Stimulated activated naive B cell treated with anti-CD40 and anti-IgM and Interleukin-4, amounts not matched to agents 10 μg/mL and 1 μg/mL and 100 μg/mL, for 72 hours (primary cell): ENCODE measurements around the gene FARS2.

Experiments used
- ATAC-seq, 2 donors: fragments of 150-1000 bp; cut with Tn5 transposase; replicated peaks; 2 replicates each; pipeline ENCODE4 v1.10.0; 2021; ENCODE audit warnings: moderate library complexity in 1 of 2
- DNase-seq: peaks from one replicate; pipeline ENCODE4 v3.0.0; 2021
- H3K27ac Mint-ChIP-seq: one replicate; pipeline ENCODE4 v1.8.0; 2022; ENCODE audit warnings: mild to moderate bottlenecking, mixed read lengths
- H3K27me3 Mint-ChIP-seq, 2 donors: one replicate each; pipeline ENCODE4 v1.8.0; 2022; ENCODE audit warnings: mixed read lengths in 2 of 2
- H3K36me3 Mint-ChIP-seq, 2 donors: one replicate each; pipeline ENCODE4 v1.8.0; 2022; ENCODE audit warnings: mixed read lengths in 2 of 2, mild to moderate bottlenecking in 1 of 2
- H3K4me1 Mint-ChIP-seq, 2 donors: one replicate each; pipeline ENCODE4 v1.8.0; 2022; ENCODE audit warnings: mixed read lengths in 2 of 2, mild to moderate bottlenecking in 1 of 2
- H3K4me3 Mint-ChIP-seq, 2 donors: one replicate each; pipeline ENCODE4 v1.8.0; 2022; ENCODE audit warnings: mild to moderate bottlenecking in 2 of 2, mixed read lengths in 2 of 2, moderate library complexity in 1 of 2
- H3K9me3 Mint-ChIP-seq, 2 donors: one replicate each; pipeline ENCODE4 v1.8.0; 2022; ENCODE audit warnings: mixed read lengths in 2 of 2, mild to moderate bottlenecking in 1 of 2

FARS2 gene

DNA sequence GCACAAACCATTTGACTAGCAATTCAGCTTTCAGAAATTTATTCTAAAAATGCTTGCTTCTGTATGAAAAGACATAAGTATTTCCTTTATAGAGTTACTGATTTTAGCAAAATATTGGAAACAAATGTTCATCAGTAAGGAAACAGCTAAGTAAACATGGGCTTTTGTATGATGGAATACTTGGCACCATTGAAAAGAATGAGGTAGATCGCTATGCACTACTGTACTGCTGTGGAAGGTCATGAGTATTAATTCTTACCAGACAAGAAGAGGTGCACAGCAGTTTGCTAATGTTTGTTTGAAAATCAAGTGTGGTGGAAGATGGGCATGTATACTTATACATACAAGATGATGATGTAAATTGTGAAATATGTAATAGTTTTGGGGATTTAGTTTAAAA is 73.0 kb downstream of the FARS2 start:
- peaks cover 2 to 5% of the 10 kb centered on the region in 2 donors for H3K36me3 Mint-ChIP-seq
- H3K9me3 Mint-ChIP-seq = no peaks in the 10 kb centered on the region
- no peak overlapping the region for H3K4me3 Mint-ChIP-seq
- DNase-seq (no peak), ATAC-seq (no peak)
- peaks cover 31 to 50% of the 10 kb centered on the region in 2 donors for H3K4me1 Mint-ChIP-seq
- H3K27ac Mint-ChIP-seq = no peak overlapping the region
- H3K27me3 Mint-ChIP-seq = no peaks in the 10 kb centered on the region

DNA sequence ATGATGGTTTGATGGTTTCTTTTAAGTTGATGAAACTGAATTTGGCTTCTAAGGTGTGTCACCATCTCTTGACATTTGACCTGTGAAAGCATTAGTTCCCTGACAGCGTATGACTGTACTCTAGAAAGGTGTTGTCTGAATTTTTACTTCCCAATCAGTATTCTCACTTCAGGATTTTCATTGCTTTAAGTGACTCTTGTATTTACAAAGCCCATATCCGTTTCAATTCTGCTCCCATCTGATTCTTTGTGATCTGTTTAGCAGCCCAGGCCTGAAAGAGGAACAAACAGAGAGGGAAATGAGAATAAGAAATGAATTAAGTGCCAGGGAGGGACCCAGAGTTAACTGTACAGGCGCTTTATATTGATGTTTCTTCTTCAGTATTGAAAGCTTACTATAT is 73.7 kb downstream of the FARS2 start:
- Mint-ChIP-seq H3K27me3 (no peaks in the 10 kb centered on the region), H3K4me1 (peaks cover 31 to 46% of the 10 kb centered on the region in 2 donors), H3K36me3 (peaks cover 2 to 5% of the 10 kb centered on the region in 2 donors), H3K27ac (peak overlapping the region; percentile 56), H3K4me3 (peak overlapping the region in 1 of 2 donors; percentile 4), H3K9me3 (no peaks in the 10 kb centered on the region)
- ATAC-seq (peak; percentile 92 to 95), DNase-seq (no peak)

DNA sequence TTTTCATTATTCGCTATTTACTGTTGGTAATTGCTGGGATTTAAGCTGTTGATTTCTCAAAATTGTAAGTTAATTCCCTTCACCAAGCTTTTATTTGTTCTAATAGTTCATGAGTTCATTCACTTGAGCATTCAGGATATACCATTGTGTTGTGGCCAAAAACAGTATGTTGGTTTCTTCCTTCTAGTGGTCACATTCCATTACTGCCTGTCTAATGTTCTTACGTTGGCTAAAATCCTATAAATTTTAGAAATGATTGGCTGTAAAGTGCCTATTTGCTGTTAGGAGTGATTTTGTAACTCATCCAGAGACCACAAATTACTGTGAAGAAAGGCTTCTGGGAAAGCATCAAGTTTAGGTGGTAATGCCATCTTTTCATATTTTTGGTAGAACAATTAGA is 76.3 kb downstream of the FARS2 start:
- Mint-ChIP-seq H3K4me3 (no peak overlapping the region), H3K36me3 (no peaks in the 10 kb centered on the region), H3K27ac (no peak overlapping the region), H3K9me3 (no peaks in the 10 kb centered on the region), H3K4me1 (peaks cover 23 to 39% of the 10 kb centered on the region in 2 donors), H3K27me3 (no peaks in the 10 kb centered on the region)
- ATAC-seq = no peak
- no peak for DNase-seq

DNA sequence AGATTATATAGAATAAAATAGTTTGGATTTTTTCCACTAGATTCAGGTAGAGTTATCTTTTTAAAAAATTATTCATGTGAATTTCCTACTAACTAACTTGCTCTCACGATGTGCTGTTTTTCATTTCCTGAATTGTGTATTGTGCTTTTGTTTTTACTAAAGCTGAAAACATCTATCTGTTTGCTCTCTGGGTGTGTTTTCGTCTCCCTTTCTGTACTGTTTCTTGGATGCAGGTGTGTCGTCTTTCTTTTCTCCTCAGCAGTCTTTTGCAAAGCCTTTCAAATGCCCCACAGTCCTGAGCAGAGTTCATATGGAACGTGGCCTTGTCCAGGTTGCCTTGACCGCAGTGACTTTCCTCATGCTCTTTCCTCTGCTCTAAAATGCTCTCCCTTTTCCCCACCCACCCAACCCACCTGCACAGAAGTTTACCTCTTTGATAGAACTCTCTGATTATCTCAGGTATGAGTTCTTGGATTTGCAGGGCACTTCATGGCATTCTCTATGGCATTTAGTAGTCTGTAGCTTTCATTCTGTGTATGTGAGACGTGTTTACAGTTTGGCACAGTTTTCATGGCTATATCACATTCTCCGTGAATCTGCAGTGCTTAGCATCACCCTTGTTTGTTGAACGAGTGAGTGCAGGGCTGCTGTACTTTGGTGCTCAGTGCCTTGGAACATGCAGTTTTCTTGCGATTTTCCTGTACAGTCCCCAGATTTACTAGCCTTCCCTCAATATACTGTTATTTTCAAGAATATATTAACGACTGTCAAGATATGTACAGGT is 77.1 kb downstream of the FARS2 start:
- ATAC-seq = no peak
- H3K27me3 Mint-ChIP-seq = no peaks in the 10 kb centered on the region
- no peak for DNase-seq
- H3K36me3 Mint-ChIP-seq = no peaks in the 10 kb centered on the region
- H3K9me3 Mint-ChIP-seq = no peaks in the 10 kb centered on the region
- peaks cover 22 to 34% of the 10 kb centered on the region in 2 donors for H3K4me1 Mint-ChIP-seq
- H3K27ac Mint-ChIP-seq = no peak overlapping the region
- H3K4me3 Mint-ChIP-seq = peak overlapping the region in 1 of 2 donors; percentile 2

DNA sequence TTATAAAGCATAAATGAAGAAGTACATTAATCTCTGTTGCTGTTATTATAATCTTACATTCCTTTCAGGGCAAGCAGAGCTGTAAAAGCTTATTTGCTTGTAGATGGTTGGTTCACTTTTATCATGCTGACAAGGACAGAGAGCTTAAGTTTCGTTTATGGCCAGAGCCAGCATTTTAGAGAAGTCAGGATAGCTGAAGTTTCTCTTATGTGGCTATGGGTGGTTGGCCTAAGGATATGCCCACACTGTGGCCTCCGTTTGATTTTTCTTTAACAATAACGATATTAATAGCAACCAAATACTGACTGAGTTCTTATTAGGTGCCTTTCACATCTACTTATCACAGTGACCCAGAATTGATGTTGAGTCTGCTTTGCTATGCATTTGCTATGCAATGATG is 78.5 kb downstream of the FARS2 start:
- Mint-ChIP-seq H3K4me1 (peaks cover 17 to 33% of the 10 kb centered on the region in 2 donors), H3K9me3 (no peaks in the 10 kb centered on the region), H3K27me3 (no peaks in the 10 kb centered on the region), H3K4me3 (no peak overlapping the region), H3K27ac (no peak overlapping the region), H3K36me3 (no peaks in the 10 kb centered on the region)
- no peak for DNase-seq
- ATAC-seq = no peak

DNA sequence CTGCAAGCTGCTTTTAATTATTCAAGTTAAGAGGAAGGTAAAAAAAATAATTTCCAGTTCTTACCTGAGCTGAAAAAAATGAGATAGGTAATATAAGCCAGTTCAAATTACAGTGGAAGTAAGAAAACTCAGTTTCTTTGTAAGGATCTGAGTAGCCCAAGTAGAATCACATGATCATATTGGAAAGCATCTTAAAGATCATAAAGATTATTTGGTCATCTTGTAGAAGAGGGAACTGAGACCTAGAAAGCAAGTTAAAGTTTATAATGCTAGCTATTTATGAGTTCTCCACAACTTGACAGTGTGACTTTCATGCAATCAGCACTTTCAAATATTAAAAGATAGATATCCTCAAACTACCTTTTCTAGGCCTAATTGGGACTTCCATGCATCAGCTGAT is 80.5 kb downstream of the FARS2 start:
- peaks cover 7 to 21% of the 10 kb centered on the region in 2 donors for H3K4me1 Mint-ChIP-seq
- no peak overlapping the region for H3K27ac Mint-ChIP-seq
- H3K36me3 Mint-ChIP-seq = peaks cover 5% of the 10 kb centered on the region in 2 donors
- no peak overlapping the region for H3K4me3 Mint-ChIP-seq
- no peaks in the 10 kb centered on the region for H3K9me3 Mint-ChIP-seq
- ATAC-seq (peak; percentile 27 to 53), DNase-seq (no peak)
- no peaks in the 10 kb centered on the region for H3K27me3 Mint-ChIP-seq

DNA sequence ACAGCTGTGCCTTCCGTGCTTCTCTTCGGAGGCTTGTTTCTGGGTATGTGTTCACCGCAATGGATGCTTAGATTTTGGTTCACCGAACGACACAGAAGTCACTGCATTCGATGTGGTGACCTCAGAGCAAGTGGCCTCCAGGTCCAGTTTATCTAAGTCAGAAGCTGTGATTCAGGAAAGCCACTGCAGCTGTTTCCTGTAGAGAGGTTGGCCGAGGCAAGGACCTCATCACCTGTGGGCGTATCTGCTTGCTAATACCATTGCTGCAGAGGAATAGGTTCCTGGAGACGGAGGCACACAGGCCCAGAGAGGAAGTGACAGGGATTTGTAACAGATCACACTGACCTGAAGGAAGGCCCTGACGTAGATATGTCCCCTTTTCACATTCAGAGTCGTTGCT is 82.7 kb downstream of the FARS2 start:
- Mint-ChIP-seq H3K27ac (no peak overlapping the region), H3K4me3 (no peak overlapping the region), H3K4me1 (peaks cover 4 to 14% of the 10 kb centered on the region in 2 donors), H3K36me3 (peaks cover 15 to 17% of the 10 kb centered on the region in 2 donors), H3K27me3 (no peaks in the 10 kb centered on the region), H3K9me3 (no peaks in the 10 kb centered on the region)
- DNase-seq = no peak
- no peak for ATAC-seq

DNA sequence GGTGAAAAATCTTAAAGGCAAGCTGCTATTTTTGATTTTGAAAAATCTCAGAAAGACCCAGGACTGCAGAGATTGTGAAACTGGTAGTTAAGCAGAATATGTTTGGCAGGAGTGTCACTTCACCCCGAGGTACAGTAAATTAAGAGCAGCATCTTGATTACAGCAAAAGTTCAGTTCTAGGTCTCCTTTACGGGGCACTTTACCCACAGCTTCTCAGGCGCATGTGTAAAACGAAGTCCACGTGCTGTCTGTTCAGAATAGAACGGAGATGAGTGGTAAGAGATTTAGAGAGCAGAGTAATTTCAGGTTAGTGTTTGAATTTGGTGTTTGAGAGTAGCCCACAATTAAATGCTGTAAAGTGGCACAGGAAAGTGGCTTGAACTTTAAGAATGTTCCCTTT is 84.0 kb downstream of the FARS2 start:
- Mint-ChIP-seq H3K27ac (no peak overlapping the region), H3K36me3 (peaks cover 21 to 24% of the 10 kb centered on the region in 2 donors), H3K9me3 (no peaks in the 10 kb centered on the region), H3K27me3 (no peaks in the 10 kb centered on the region), H3K4me3 (no peak overlapping the region), H3K4me1 (peaks cover 4 to 20% of the 10 kb centered on the region in 2 donors)
- DNase-seq (no peak), ATAC-seq (no peak)

DNA sequence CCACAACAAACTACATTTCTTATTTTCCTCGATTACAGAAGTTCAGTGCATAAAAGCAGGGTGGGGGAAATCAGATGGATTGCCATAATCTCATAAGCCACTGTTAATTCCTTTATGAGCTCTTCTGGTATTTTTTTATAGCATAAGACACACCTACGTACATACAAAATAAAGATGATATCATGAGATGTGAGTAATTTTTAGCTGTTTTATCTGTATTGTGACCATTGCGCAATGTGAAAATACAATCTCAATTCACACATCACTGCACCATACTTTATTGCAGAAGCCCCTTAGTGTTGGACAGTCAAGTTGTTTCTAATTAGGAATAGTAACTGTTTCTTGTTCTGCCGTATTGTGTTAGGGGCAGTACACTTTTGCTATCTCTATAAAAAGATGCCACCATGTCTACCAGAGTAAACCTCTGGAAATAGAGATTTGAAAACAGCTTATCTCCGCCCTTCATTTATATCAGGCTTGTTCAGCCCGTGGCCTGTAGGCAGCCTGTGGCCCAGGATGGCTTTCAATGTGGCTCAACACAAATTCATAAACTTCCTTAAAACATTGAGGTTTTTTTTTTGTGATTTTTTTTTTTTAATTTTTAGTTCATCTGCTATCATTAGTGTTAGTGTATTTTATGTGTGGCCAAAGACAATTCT is 90.4 kb downstream of the FARS2 start:
- H3K27ac Mint-ChIP-seq = no peak overlapping the region
- H3K4me3 Mint-ChIP-seq = no peak overlapping the region
- DNase-seq (no peak), ATAC-seq (no peak)
- H3K36me3 Mint-ChIP-seq = peaks cover 21 to 29% of the 10 kb centered on the region in 2 donors
- H3K4me1 Mint-ChIP-seq = peaks cover 16 to 20% of the 10 kb centered on the region in 2 donors
- H3K9me3 Mint-ChIP-seq = no peaks in the 10 kb centered on the region
- H3K27me3 Mint-ChIP-seq = no peaks in the 10 kb centered on the region

DNA sequence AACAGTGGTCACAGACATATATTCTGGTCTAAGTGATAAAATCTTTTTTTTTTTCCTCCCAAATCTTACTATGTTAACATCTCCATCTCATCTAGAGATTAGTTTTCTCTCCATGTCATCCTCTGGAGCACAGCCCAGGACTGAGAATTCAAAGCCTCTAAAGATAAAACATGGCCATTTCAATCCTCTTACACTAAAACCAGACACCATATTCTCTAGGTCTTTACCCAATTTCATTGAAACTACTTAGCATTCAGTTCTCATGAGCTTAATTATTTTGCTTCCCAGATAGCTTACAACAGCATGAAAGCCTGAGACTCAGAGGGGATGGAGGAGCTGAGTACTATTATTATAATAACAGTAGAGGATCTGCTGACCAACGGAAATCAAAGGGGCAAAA is 92.7 kb downstream of the FARS2 start:
- no peak for ATAC-seq
- no peak for DNase-seq
- peaks cover 11 to 18% of the 10 kb centered on the region in 2 donors for H3K36me3 Mint-ChIP-seq
- H3K4me1 Mint-ChIP-seq = peaks cover 16 to 20% of the 10 kb centered on the region in 2 donors
- no peaks in the 10 kb centered on the region for H3K27me3 Mint-ChIP-seq
- H3K27ac Mint-ChIP-seq = no peak overlapping the region
- no peak overlapping the region for H3K4me3 Mint-ChIP-seq
- H3K9me3 Mint-ChIP-seq = no peaks in the 10 kb centered on the region

DNA sequence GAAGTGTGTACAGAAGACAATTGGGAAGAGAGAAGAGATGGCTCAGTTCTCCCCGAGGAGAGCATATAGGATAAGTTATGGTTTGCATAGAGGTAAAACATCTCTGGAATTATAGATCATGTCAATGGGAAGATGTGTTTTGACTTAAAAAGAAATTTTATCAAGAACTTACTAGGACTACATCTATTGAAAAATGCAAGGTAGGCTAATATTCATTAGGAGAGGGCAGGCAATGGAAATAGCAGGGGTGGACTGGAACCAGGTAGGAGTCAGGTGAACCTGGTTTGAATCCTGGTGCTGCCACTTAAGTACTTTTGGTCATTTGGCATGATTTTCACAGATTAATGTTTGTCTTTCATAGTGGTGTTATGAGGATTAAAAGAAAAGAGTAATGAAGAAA is 96.2 kb downstream of the FARS2 start:
- Mint-ChIP-seq H3K4me1 (peaks cover 14 to 15% of the 10 kb centered on the region in 2 donors), H3K9me3 (no peaks in the 10 kb centered on the region), H3K4me3 (no peak overlapping the region), H3K27ac (no peak overlapping the region), H3K36me3 (peaks cover 5 to 13% of the 10 kb centered on the region in 2 donors), H3K27me3 (no peaks in the 10 kb centered on the region)
- ATAC-seq (no peak), DNase-seq (no peak)

DNA sequence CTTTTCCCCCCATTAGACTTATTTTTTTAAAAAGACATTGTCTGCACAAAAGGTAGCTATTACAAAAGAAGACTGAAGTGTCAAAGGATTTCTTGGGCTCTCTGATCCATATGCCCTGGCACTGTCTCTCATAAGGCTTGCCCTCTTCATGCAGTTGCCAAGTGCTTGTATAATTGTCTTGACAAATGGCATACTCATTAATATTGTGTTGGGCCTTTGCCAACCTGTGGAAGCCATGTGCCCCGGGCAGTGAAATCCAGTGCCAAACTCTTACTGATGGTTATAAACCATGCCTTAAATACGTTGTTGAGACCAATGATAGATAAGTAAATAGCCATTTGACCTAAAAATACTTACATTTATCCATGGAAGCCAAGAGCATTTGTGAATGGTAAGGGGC is 98.1 kb downstream of the FARS2 start:
- H3K27ac Mint-ChIP-seq = no peak overlapping the region
- H3K27me3 Mint-ChIP-seq = no peaks in the 10 kb centered on the region
- H3K4me1 Mint-ChIP-seq = peaks cover 2 to 15% of the 10 kb centered on the region in 2 donors
- no peak for DNase-seq
- ATAC-seq = no peak
- H3K36me3 Mint-ChIP-seq = peaks cover 5 to 10% of the 10 kb centered on the region in 2 donors
- H3K9me3 Mint-ChIP-seq = no peaks in the 10 kb centered on the region
- H3K4me3 Mint-ChIP-seq = no peak overlapping the region

DNA sequence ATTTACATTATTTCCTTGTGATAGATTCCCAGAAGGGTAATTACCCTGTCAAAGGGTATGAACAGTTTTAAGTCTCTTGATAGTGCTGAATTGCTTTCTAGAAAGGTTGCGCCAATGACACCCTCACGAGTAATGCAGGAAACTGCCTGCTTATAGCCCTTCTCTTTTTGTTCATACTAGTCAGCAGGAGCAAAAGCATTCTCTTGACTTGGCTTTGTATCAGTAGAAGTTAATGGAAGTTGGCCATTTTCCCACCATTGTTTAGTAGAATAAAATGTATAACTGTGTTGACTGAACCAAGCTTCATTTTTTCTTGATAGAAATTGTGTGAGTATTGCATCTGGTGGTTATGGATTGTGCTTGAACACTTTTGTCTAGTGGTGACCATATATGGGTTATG is 100.1 kb downstream of the FARS2 start:
- DNase-seq (no peak), ATAC-seq (no peak)
- no peak overlapping the region for H3K4me3 Mint-ChIP-seq
- no peaks in the 10 kb centered on the region for H3K27me3 Mint-ChIP-seq
- peaks cover 0 to 8% of the 10 kb centered on the region in 2 donors for H3K36me3 Mint-ChIP-seq
- no peaks in the 10 kb centered on the region for H3K9me3 Mint-ChIP-seq
- no peak overlapping the region for H3K27ac Mint-ChIP-seq
- peaks cover 7 to 15% of the 10 kb centered on the region in 2 donors for H3K4me1 Mint-ChIP-seq

DNA sequence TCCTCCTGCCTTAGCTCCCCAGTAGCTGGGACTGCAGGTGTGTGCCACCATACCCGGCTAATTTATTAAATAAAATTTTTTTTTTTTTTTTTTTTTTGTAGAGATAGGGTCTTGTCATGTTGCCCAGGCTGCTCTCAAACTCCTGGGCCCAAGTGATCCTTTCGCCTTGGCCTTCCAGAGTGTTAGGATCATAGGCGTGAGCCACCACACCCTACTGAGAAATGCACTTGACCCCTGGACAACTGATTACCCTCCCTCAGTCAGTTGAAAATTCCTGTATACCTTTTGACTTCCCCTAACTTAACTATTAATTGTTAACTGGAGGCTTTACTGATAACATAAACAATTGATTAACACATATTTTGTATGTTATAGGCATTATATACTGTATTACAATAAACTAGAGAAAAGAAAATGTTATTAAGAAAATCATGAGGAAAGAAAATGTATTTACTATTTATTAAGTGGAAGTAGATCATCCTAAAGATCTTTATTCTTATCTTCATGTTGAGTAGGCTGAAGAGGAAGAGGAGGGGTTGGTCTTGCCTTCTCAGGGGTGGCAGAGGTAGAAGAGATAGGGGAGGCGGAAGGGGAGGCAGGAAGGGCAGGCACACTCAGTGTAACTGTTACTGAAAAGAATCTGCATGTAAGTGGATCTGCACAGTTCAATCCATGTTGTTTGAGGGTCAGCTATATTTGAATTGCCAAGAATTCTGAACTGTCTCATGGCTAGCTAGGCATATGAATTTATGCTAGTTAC is 104.3 kb downstream of the FARS2 start:
- H3K9me3 Mint-ChIP-seq = no peaks in the 10 kb centered on the region
- ATAC-seq (no peak), DNase-seq (no peak)
- H3K27me3 Mint-ChIP-seq = no peaks in the 10 kb centered on the region
- no peak overlapping the region for H3K4me3 Mint-ChIP-seq
- no peak overlapping the region for H3K27ac Mint-ChIP-seq
- H3K4me1 Mint-ChIP-seq = peaks cover 10 to 15% of the 10 kb centered on the region in 2 donors
- H3K36me3 Mint-ChIP-seq = peaks cover 4 to 24% of the 10 kb centered on the region in 2 donors
